Neuronal stem cell (in vitro differentiated cells): ENCODE results near the gene KRT6A.

ENCODE experiments used
- DNase-seq: peaks from one replicate; pipeline ENCODE4 v3.0.0-alpha.2; 2013; ENCODE audit warnings: low spot score
- H2AFZ ChIP-seq: one replicate; pipeline ENCODE4 v1.6.1; 2013; ENCODE audit warnings: mild to moderate bottlenecking, low read length, inconsistent platforms
- H2AK5ac ChIP-seq: 2 replicates; pipeline ENCODE4 v1.6.1; 2013; ENCODE audit warnings: low read depth, mild to moderate bottlenecking, inconsistent platforms, low read length, moderate library complexity, mixed read lengths
- H2BK120ac ChIP-seq: 2 replicates; pipeline ENCODE4 v1.6.1; 2013; ENCODE audit warnings: low read depth, mild to moderate bottlenecking, inconsistent platforms, low read length, moderate library complexity, mixed read lengths
- H2BK12ac ChIP-seq: one replicate; pipeline ENCODE4 v1.6.1; 2013; ENCODE audit warnings: low read length, inconsistent platforms
- H2BK15ac ChIP-seq: 2 replicates; pipeline ENCODE4 v1.6.1; 2013; ENCODE audit warnings: mild to moderate bottlenecking, low read length, inconsistent platforms, mixed read lengths
- H2BK5ac ChIP-seq: one replicate; pipeline ENCODE4 v1.6.1; 2013; ENCODE audit warnings: inconsistent platforms, mild to moderate bottlenecking, low read length, moderate library complexity
- H3K14ac ChIP-seq: one replicate; pipeline ENCODE4 v1.6.1; 2013; ENCODE audit warnings: low read length, inconsistent platforms
- H3K18ac ChIP-seq: 2 replicates; pipeline ENCODE4 v1.6.1; 2013; ENCODE audit warnings: low read length, inconsistent platforms
- H3K23ac ChIP-seq: 2 replicates; pipeline ENCODE4 v1.6.1; 2013; ENCODE audit warnings: low read depth, mild to moderate bottlenecking, mixed read lengths, low read length, inconsistent platforms; ENCODE audit not compliant: poor library complexity
- H3K27ac ChIP-seq: replicated peaks from 3 replicates; pipeline ENCODE4 v1.5.1; 2013; ENCODE audit warnings: low read length, inconsistent platforms
- H3K27me3 ChIP-seq, 3 experiments: 2 replicates each; pipeline ENCODE4 v1.6.1; 2013; ENCODE audit warnings: low read length in 3 of 3, mild to moderate bottlenecking in 2 of 3, inconsistent platforms in 1 of 3, low read depth in 1 of 3, mixed read lengths in 1 of 3, moderate library complexity in 1 of 3; ENCODE audit not compliant: control insufficient read depth in 3 of 3, insufficient read depth in 3 of 3
- H3K36me3 ChIP-seq, 2 donors: replicated peaks in 1 of 2; 2 replicates each; pipeline ENCODE4 v1.6.1; 2013; ENCODE audit warnings: low read length in 2 of 2; ENCODE audit not compliant: control insufficient read depth in 2 of 2, insufficient read depth in 2 of 2
- H3K4ac ChIP-seq: 2 replicates; pipeline ENCODE4 v1.6.1; 2013; ENCODE audit warnings: inconsistent platforms, mild to moderate bottlenecking, low read length, moderate library complexity
- H3K4me1 ChIP-seq, 2 donors: 1 replicate in 1 of 2; 2 replicates in 1 of 2; pipeline ENCODE4 v1.6.1; 2013; ENCODE audit warnings: low read length in 2 of 2, low read depth in 1 of 2; ENCODE audit not compliant: control insufficient read depth in 2 of 2, insufficient read depth in 1 of 2
- H3K4me2 ChIP-seq: one replicate; pipeline ENCODE4 v1.6.1; 2013; ENCODE audit warnings: mild to moderate bottlenecking, low read length, inconsistent platforms; ENCODE audit not compliant: insufficient read depth, poor library complexity, severe bottlenecking
- H3K4me3 ChIP-seq, 2 donors: 2 replicates each; pipeline ENCODE4 v1.5.1; 2013; ENCODE audit warnings: low read length in 2 of 2, mild to moderate bottlenecking in 2 of 2, inconsistent platforms in 1 of 2, moderate library complexity in 1 of 2
- H3K79me1 ChIP-seq: one replicate; pipeline ENCODE4 v1.6.1; 2013; ENCODE audit warnings: low read depth, mild to moderate bottlenecking, inconsistent platforms, low read length, moderate library complexity
- H3K9ac ChIP-seq: one replicate; pipeline ENCODE4 v1.6.1; 2013; ENCODE audit warnings: mild to moderate bottlenecking, low read depth, low read length, inconsistent platforms; ENCODE audit not compliant: poor library complexity
- H3K9me3 ChIP-seq, 2 donors: replicated peaks in 1 of 2; 2 replicates each; pipeline versions ENCODE3 to v1.6.1; 2013; ENCODE audit warnings: low read length in 2 of 2, mild to moderate bottlenecking in 2 of 2, inconsistent platforms in 1 of 2, low read depth in 1 of 2, mixed read lengths in 1 of 2, moderate library complexity in 1 of 2; ENCODE audit not compliant: control insufficient read depth in 2 of 2, insufficient read depth in 1 of 2
- H4K8ac ChIP-seq: one replicate; pipeline ENCODE4 v1.6.1; 2013; ENCODE audit warnings: low read depth, mild to moderate bottlenecking, inconsistent platforms, low read length, moderate library complexity
- H4K91ac ChIP-seq: one replicate; pipeline ENCODE4 v1.6.1; 2013; ENCODE audit warnings: low read length, low read depth, mild to moderate bottlenecking, inconsistent platforms; ENCODE audit not compliant: poor library complexity
- WGBS, 2 donors: extraction: QIAGEN DNeasy Blood & Tissue Kit; methylation state at CpG; one replicate each; pipeline ENCODE4 v1.1.7; 2013; ENCODE audit warnings: missing lambda C conversion rate in 2 of 2, mixed read lengths in 1 of 2; ENCODE audit not compliant: insufficient read length in 2 of 2, insufficient replicate concordance in 1 of 2; ENCODE audit errors: extremely low coverage in 2 of 2; 5-methylcytosine and 5-hydroxymethylcytosine counted together

Gene KRT6A

GRCh38 chr12:52534482-52534881 is 41.4 kb upstream of the KRT6A start:
- no CpG with 5 or more reads among the region's 5 CpGs for WGBS, 2 donors
- DNase-seq = no peak
- no peak overlapping the region for H2BK15ac ChIP-seq
- no peaks in the 10 kb centered on the region for H3K27me3 ChIP-seq
- no peak overlapping the region for H3K4ac ChIP-seq
- no peak overlapping the region for H3K18ac ChIP-seq
- no peak overlapping the region for H4K8ac ChIP-seq
- H3K36me3 ChIP-seq = no peaks in the 10 kb centered on the region
- H3K79me1 ChIP-seq = no peaks in the 10 kb centered on the region
- no peak overlapping the region for H3K27ac ChIP-seq
- H2BK5ac ChIP-seq = no peak overlapping the region
- H3K9ac ChIP-seq = no peak overlapping the region
- H2AK5ac ChIP-seq = no peak overlapping the region
- no peak overlapping the region for H4K91ac ChIP-seq
- H3K4me3 ChIP-seq = no peak overlapping the region
- H3K4me2 ChIP-seq = no peak overlapping the region
- no peak overlapping the region for H2BK12ac ChIP-seq
- H3K4me1 ChIP-seq = no peaks in the 10 kb centered on the region
- H3K23ac ChIP-seq = no peak overlapping the region
- H2BK120ac ChIP-seq = no peak overlapping the region
- H2AFZ ChIP-seq = no peak overlapping the region
- no peaks in the 10 kb centered on the region for H3K9me3 ChIP-seq
- H3K14ac ChIP-seq = no peak overlapping the region

- Histone ChIP-seq H2AFZ (no peak overlapping the region), H3K79me1 (no peaks in the 10 kb centered on the region), H3K9ac (no peak overlapping the region), H3K4me1 (no peaks in the 10 kb centered on the region), H3K18ac (peak overlapping the region; percentile 42), H3K4me3 (no peak overlapping the region), H3K4me2 (no peak overlapping the region), H3K27me3 (no peaks in the 10 kb centered on the region), H3K36me3 (no peaks in the 10 kb centered on the region), H3K23ac (no peak overlapping the region), H2BK12ac (no peak overlapping the region), H3K27ac (no peak overlapping the region), H2AK5ac (no peak overlapping the region), H4K91ac (no peak overlapping the region), H2BK120ac (no peak overlapping the region), H2BK15ac (no peak overlapping the region), H3K14ac (no peak overlapping the region), H3K4ac (no peak overlapping the region), H3K9me3 (no peaks in the 10 kb centered on the region), H2BK5ac (no peak overlapping the region), H4K8ac (no peak overlapping the region)
- WGBS, 2 donors = no CpG with 5 or more reads among the region's 10 CpGs
- DNase-seq = no peak
Observed at GRCh38 chr12:52533686-52534470, 40.8 kb upstream of the KRT6A start.

DNA sequence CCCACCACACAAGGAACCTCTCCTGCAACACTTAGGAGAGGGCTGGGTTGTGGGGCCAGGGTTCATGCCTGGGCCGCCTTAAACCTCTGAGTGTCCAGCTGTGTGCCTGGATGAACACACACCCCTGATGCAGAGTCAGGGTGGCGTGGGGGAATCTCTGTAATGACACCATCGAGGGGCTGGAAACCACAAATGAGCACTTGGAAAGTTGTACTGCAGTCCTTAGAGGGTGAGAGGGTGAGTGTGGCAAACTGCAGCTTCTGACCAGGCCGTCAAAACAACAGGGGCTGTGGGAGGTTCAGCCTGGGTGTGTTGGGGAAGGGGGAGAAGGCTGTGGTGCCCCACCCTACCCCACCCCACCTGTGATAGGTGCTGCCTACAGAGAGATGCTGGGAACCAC is 39.6 kb upstream of the KRT6A start:
- no peak overlapping the region for H3K23ac ChIP-seq
- DNase-seq = no peak

DNA sequence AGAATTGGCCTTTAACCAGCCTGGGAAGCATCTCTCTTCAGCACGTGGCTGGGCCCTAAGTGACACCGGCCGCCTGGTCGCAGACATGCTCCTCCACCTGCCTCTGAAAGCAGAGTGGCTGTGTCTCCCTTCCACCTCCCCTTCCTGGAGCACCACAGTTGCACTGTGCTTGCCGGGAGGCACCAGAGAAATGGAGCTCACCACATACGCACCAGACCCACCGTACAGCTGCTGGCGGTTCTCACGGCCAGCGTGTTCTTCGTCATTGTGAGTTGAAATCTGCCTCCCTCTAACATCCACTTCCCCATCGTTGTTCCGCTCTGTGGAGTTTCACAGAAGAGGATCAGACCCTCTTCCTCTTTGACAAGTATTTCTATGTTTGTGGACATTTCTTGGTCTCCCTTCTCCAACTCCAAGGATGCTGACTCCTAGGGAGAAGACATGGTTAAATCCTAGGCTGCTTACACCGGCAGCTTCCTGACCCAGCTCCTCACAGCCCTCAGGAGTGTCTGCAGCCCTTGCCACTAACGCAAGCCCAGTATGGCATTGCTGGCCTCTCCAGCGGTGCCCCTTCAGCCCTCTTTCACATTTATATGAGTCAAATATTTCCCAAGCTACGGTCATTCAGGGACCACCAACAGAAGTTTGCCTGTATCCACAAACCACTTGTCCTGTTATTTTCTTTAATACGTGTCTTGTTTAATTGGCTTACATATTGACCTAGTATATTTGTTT is 38.7 kb upstream of the KRT6A start:
- Histone ChIP-seq H2BK12ac (peak overlapping the region; percentile 30), H3K4me2 (no peak overlapping the region), H2AFZ (no peak overlapping the region), H2AK5ac (peak overlapping the region; percentile 17), H2BK5ac (peak overlapping the region; percentile 58), H3K18ac (peak overlapping the region; percentile 56), H3K36me3 (no peaks in the 10 kb centered on the region), H3K14ac (peak overlapping the region; percentile 42), H3K4ac (no peak overlapping the region), H3K79me1 (no peaks in the 10 kb centered on the region), H3K4me1 (no peaks in the 10 kb centered on the region), H3K4me3 (peak overlapping the region in 1 of 2 donors; percentile 22), H2BK15ac (no peak overlapping the region), H3K23ac (peak overlapping the region; percentile 13), H3K9ac (peak overlapping the region; percentile 39), H3K27ac (no peak overlapping the region), H3K9me3 (no peaks in the 10 kb centered on the region), H4K91ac (no peak overlapping the region), H3K27me3 (no peaks in the 10 kb centered on the region), H2BK120ac (no peak overlapping the region), H4K8ac (no peak overlapping the region)
- WGBS, 2 donors = no CpG with 5 or more reads among the region's 18 CpGs
- no peak for DNase-seq

More for the DNA sequence above, 39.6 kb upstream of the KRT6A start:
- H3K14ac ChIP-seq = no peak overlapping the region
- no peak overlapping the region for H2AFZ ChIP-seq
- H2BK12ac ChIP-seq = no peak overlapping the region
- H4K91ac ChIP-seq = no peak overlapping the region
- no peak overlapping the region for H3K18ac ChIP-seq
- H3K4me2 ChIP-seq = no peak overlapping the region
- H2BK120ac ChIP-seq = no peak overlapping the region
- H3K4me3 ChIP-seq = no peak overlapping the region
- no peak overlapping the region for H3K9ac ChIP-seq
- no peak overlapping the region for H3K27ac ChIP-seq
- no peak overlapping the region for H2BK5ac ChIP-seq
- H3K79me1 ChIP-seq = no peaks in the 10 kb centered on the region
- H2BK15ac ChIP-seq = no peak overlapping the region
- H3K36me3 ChIP-seq = no peaks in the 10 kb centered on the region
- no peak overlapping the region for H2AK5ac ChIP-seq
- H3K4ac ChIP-seq = no peak overlapping the region
- no peaks in the 10 kb centered on the region for H3K27me3 ChIP-seq
- no CpG with 5 or more reads among the region's 4 CpGs for WGBS, 2 donors
- no peak overlapping the region for H4K8ac ChIP-seq
- no peaks in the 10 kb centered on the region for H3K9me3 ChIP-seq
- H3K4me1 ChIP-seq = no peaks in the 10 kb centered on the region
